Measurements from ENCODE around the gene ACTR1A.

- TF ChIP-seq SP1 (IDR thresholded peaks at IDR 0.05) (no peak), ARNT (IDR thresholded peaks at IDR 0.05) (no peak)
These were observed 3.2 kb downstream of the ACTR1A start for GRCh38 chr10:102499356-102499755.

All from HEK293T (cell line).